ENCODE data around the gene C1orf198. TPM values are rescaled to one million over a fixed set of nuclear protein-coding genes. Genes with fewer than 3 reads are reported as not detected.

Gene C1orf198
- total and polyA plus RNA-seq, 2 of the 8 experiments (the other 6 are each of a cell fraction or from before 2014, with no cell fraction given): 30.6 to 45.0 TPM

GRCh38 chr1:230824919-230825721 is 43.2 kb downstream of the C1orf198 start (continued):
- no peak for TF ChIP-seq CHD7 (IDR thresholded peaks at IDR 0.05; ENCODE audit: insufficient replicate concordance, low read length)
- no peak for TF ChIP-seq RXRA (IDR thresholded peaks at IDR 0.05; ENCODE audit: insufficient read depth, low read depth, low read length)
